ENCODE measurements around the gene PLRG1.

The PLRG1 gene

GRCh38 chr4:154517591-154517990 is 32.6 kb downstream of the PLRG1 start:
- DNase-seq (ENCODE audit: low spot score): no peak

- DNase-seq (ENCODE audit: low spot score): no peak
These were observed 33.7 kb downstream of the PLRG1 start for GRCh38 chr4:154516318-154517029.

- DNase-seq (ENCODE audit: low spot score): no peak
These were observed 38.2 kb downstream of the PLRG1 start for GRCh38 chr4:154511981-154512380.

GRCh38 chr4:154511548-154511947 is 38.7 kb downstream of the PLRG1 start:
- no peak for DNase-seq (ENCODE audit: low spot score)

GRCh38 chr4:154507156-154507555 is 43.0 kb downstream of the PLRG1 start:
- DNase-seq (ENCODE audit: low spot score): no peak

- no peak for DNase-seq (ENCODE audit: low spot score)
These were observed 43.9 kb downstream of the PLRG1 start for GRCh38 chr4:154506253-154506652.

GRCh38 chr4:154503598-154503997 is 46.6 kb downstream of the PLRG1 start:
- no peak for DNase-seq (ENCODE audit: low spot score)

- DNase-seq (ENCODE audit: low spot score): no peak
These were observed 48.1 kb downstream of the PLRG1 start for GRCh38 chr4:154502111-154502510.

- no peak for DNase-seq (ENCODE audit: low spot score)
These were observed 52.3 kb downstream of the PLRG1 start for GRCh38 chr4:154497889-154498288.

- no peak for DNase-seq (ENCODE audit: low spot score)
These were observed 54.3 kb downstream of the PLRG1 start for GRCh38 chr4:154495867-154496266.

GRCh38 chr4:154492288-154492687 is 57.9 kb downstream of the PLRG1 start:
- no peak for DNase-seq (ENCODE audit: low spot score)

- peak; percentile 44 for DNase-seq (ENCODE audit: low spot score)
These were observed 58.6 kb downstream of the PLRG1 start, which contains the start of gene DCHS2 for GRCh38 chr4:154491341-154492271. Gene DCHS2, minus strand, starts transcription at chr4:154491799. Its CDS starts 444 bp downstream, at chr4:154491355.

- DNase-seq (ENCODE audit: low spot score): no peak
These were observed 59.4 kb downstream of the PLRG1 start for GRCh38 chr4:154490583-154491340.

- no peak for DNase-seq (ENCODE audit: low spot score)
These were observed 60.0 kb downstream of the PLRG1 start for GRCh38 chr4:154490234-154490582.

GRCh38 chr4:154489558-154490233 is 60.5 kb downstream of the PLRG1 start:
- DNase-seq (ENCODE audit: low spot score): no peak

GRCh38 chr4:154487145-154487544 is 63.1 kb downstream of the PLRG1 start:
- DNase-seq (ENCODE audit: low spot score): no peak

- no peak for DNase-seq (ENCODE audit: low spot score)
These were observed 65.0 kb downstream of the PLRG1 start for GRCh38 chr4:154485127-154485773.

Measured in AG08396 (cell line).